A549 (cell line): ENCODE results near the gene GNPDA2. TPM values are rescaled to one million over a fixed set of nuclear protein-coding genes. Genes with fewer than 3 reads are reported as not detected.

Experiments
- ATAC-seq, 2 experiments: fragments of 200-7000 bp in 1 of 2; fragments of >200 bp in 1 of 2; cut with Nextera tagmentation in 1 of 2; cut with Tn5 transposase in 1 of 2; 3 replicates each; pipeline versions ENCODE4 v1.8.0 to v1.9.1; 2018 to 2020; ENCODE audit warnings: mild to moderate bottlenecking in 1 of 2, moderate library complexity in 1 of 2
- CTCF ChIA-PET: fragments of 300-600 bp; sonication (Branson Sonifier 250); formaldehyde crosslinking; extraction: SDS; loops from one replicate; lab custom pipeline; 2021; ENCODE audit warnings: antibody characterized with exemption, inconsistent platforms; lab: Yijun Ruan, JAX
- POLR2A ChIA-PET: fragments of 350-600 bp; formaldehyde crosslinking; extraction: SDS; loops from one replicate; lab custom pipeline; 2021; ENCODE audit warnings: antibody characterized with exemption, inconsistent platforms; lab: Yijun Ruan, JAX
- DNase-seq, 2 experiments: peaks; one replicate each; pipeline versions ENCODE4 v3.0.0 to v3.0.0-alpha.2; 2011 to 2016; ENCODE audit warnings: low read depth in 1 of 2, low spot score in 1 of 2
- FAIRE-seq: peaks from 2 replicates; lab custom pipeline; 2011; peaks lifted over from hg19 to GRCh38; lab: Jason Lieb, UNC
- H3K27ac ChIP-seq, 2 experiments: fragments of >200 bp; sonication (Bioruptor Twin); formaldehyde crosslinking; 3 replicates each; pipeline ENCODE4 v1.5.1; 2016 to 2017
- H3K4me1 ChIP-seq: fragments of >200 bp; sonication (Bioruptor Twin); formaldehyde crosslinking; 3 replicates; pipeline ENCODE4 v1.6.1; 2016
- H3K4me2 ChIP-seq: fragments of >200 bp; sonication (Bioruptor Twin); formaldehyde crosslinking; 3 replicates; pipeline ENCODE4 v1.6.1; 2016
- H3K4me3 ChIP-seq: fragments of >200 bp; sonication (Bioruptor Twin); formaldehyde crosslinking; 3 replicates; pipeline ENCODE4 v1.5.1; 2016
- H3K9me3 ChIP-seq: fragments of >200 bp; sonication (Bioruptor Twin); formaldehyde crosslinking; 3 replicates; pipeline ENCODE4 v1.6.1; 2016
- BCL3 ChIP-seq: fragments of >200 bp; sonication (Bioruptor Twin); formaldehyde crosslinking; IDR thresholded peaks from 3 replicates; pipeline ENCODE4 v1.6.1; 2016
- CTCF ChIP-seq: fragments of >200 bp; sonication (Bioruptor Twin); formaldehyde crosslinking; IDR thresholded peaks from 3 replicates; pipeline ENCODE4 v1.5.1; 2016
- EP300 ChIP-seq, 2 experiments: fragments of >200 bp; sonication (Bioruptor Twin); formaldehyde crosslinking; IDR thresholded peaks; 2 replicates in 1 of 2; 3 replicates in 1 of 2; pipeline ENCODE4 v1.6.1; 2016 to 2017
- FOSB ChIP-seq: fragments of 250-450 bp; sonication (Bioruptor Pico); IDR thresholded peaks from 2 replicates; pipeline ENCODE4 v1.5.0; 2020; ENCODE audit warnings: mild to moderate bottlenecking, moderate library complexity
- FOSL2 ChIP-seq, 2 experiments: fragments of 450-650 bp in 1 of 2; fragments of >200 bp in 1 of 2; sonication (Bioruptor Twin) in 1 of 2; formaldehyde crosslinking; IDR thresholded peaks; 2 replicates each; pipeline versions ENCODE4 v1.5.0 to v1.6.1; 2016 to 2020; ENCODE audit warnings: mild to moderate bottlenecking in 1 of 2, moderate library complexity in 1 of 2
- FOXS1 ChIP-seq: fragments of 250-450 bp; sonication (Bioruptor Pico); IDR thresholded peaks from 2 replicates; pipeline ENCODE4 v1.5.0; 2020; ENCODE audit warnings: mild to moderate bottlenecking, moderate library complexity
- HMGXB4 ChIP-seq: fragments of 250-450 bp; sonication (Bioruptor Pico); IDR thresholded peaks from 2 replicates; pipeline ENCODE4 v1.5.0; 2021; ENCODE audit warnings: mild to moderate bottlenecking, moderate library complexity, borderline replicate concordance
- KDM1A ChIP-seq: fragments of 200-600 bp; sonication (generic); IDR thresholded peaks from 2 replicates; pipeline ENCODE4 v1.6.1; 2016; ENCODE audit warnings: low read depth, mild to moderate bottlenecking
- KDM5A ChIP-seq: fragments of 200-600 bp; sonication (generic); IDR thresholded peaks from 2 replicates; pipeline ENCODE4 v1.6.1; 2016; ENCODE audit warnings: antibody characterized with exemption, mild to moderate bottlenecking
- MAFK ChIP-seq: fragments of 450-650 bp; IDR thresholded peaks from 2 replicates; pipeline ENCODE4 v1.6.1; 2014; ENCODE audit not compliant: partially characterized antibody
- MAX ChIP-seq: IDR thresholded peaks from 2 replicates; pipeline ENCODE4 v1.6.1; 2012
- MYC ChIP-seq: IDR thresholded peaks from 2 replicates; pipeline ENCODE4 v1.6.1; 2012; ENCODE audit warnings: mild to moderate bottlenecking, inconsistent platforms, low read length, improper control_type of control experiment, borderline replicate concordance
- NPAS2 ChIP-seq: fragments of 250-450 bp; sonication (Bioruptor Pico); IDR thresholded peaks from 2 replicates; pipeline ENCODE4 v1.8.0; 2022; ENCODE audit warnings: mild to moderate bottlenecking, moderate library complexity, borderline replicate concordance
- PBX3 ChIP-seq: IDR thresholded peaks from 2 replicates; pipeline ENCODE4 v1.6.1; 2012
- PHF8 ChIP-seq: fragments of 200-600 bp; sonication (generic); IDR thresholded peaks from 2 replicates; pipeline ENCODE4 v1.6.1; 2016; ENCODE audit warnings: low read depth, mild to moderate bottlenecking, antibody characterized with exemption, moderate library complexity, borderline replicate concordance
- POLR2A ChIP-seq: IDR thresholded peaks from 2 replicates; pipeline ENCODE4 v1.6.1; 2012; ENCODE audit warnings: mild to moderate bottlenecking, low read length
- RARB ChIP-seq: fragments of 250-450 bp; sonication (Bioruptor Pico); IDR thresholded peaks from 2 replicates; pipeline ENCODE4 v1.8.0; 2021; ENCODE audit warnings: mild to moderate bottlenecking, moderate library complexity
- USF2 ChIP-seq: fragments of 450-650 bp; IDR thresholded peaks from 2 replicates; pipeline ENCODE4 v1.6.1; 2014; ENCODE audit warnings: antibody characterized with exemption
- ZC3H11A ChIP-seq: fragments of 450-650 bp; IDR thresholded peaks from 2 replicates; pipeline ENCODE4 v1.6.1; 2014; ENCODE audit warnings: antibody characterized with exemption, mild to moderate bottlenecking
- WGBS: methylation state at CpG from one replicate; pipeline ENCODE4 v1.1.6; 2017; ENCODE audit errors: missing lambda C conversion rate; 5-methylcytosine and 5-hydroxymethylcytosine counted together
- polyA plus RNA-seq, 4 experiments: library from polyadenylated mRNA; depleted of rRNA in 3 of 4; stranded (reverse); fragments of >200 nt; fragmentation: RNase III in 1 of 4; extraction: RNeasy Plus Mini Kit Qiagen cat#74134 plus additional on column Dnase treatment in 1 of 4; gene quantifications; 2 replicates in 3 of 4; 3 replicates in 1 of 4; pipeline ENCODE4 v1.2.3, GENCODE V29; 2011 to 2017

The GNPDA2 gene
- polyA plus RNA-seq, 2 of the 4 experiments (the other 2 are of a cell fraction) = 12.2 to 19.7 TPM

GRCh38 chr4:44771789-44772188 is 45.4 kb upstream of the GNPDA2 start:
- Histone ChIP-seq H3K4me1 (no peaks in the 10 kb centered on the region), H3K27ac (no peak overlapping the region), H3K4me2 (no peak overlapping the region), H3K4me3 (no peak overlapping the region), H3K9me3 (no peaks in the 10 kb centered on the region)
- DNase-seq = no peak
- no peak for FAIRE-seq
- ChIA-PET POLR2A (no interaction called here), CTCF (no interaction called here)
- ATAC-seq = no peak
- TF ChIP-seq CTCF = no peak
- TF ChIP-seq MYC = no peak
- no peak for TF ChIP-seq RARB (CRISPR knock-in tag)
- no peak for TF ChIP-seq KDM1A
- TF ChIP-seq HMGXB4 (CRISPR knock-in tag) = no peak
- TF ChIP-seq KDM5A = no peak
- no peak for TF ChIP-seq MAX
- TF ChIP-seq NPAS2 (CRISPR knock-in tag) = no peak
- no peak for TF ChIP-seq FOSL2 (IDR thresholded peaks at IDR 0.05)
- TF ChIP-seq FOSL2 (CRISPR knock-in tag; IDR thresholded peaks at IDR 0.05) = no peak
- no peak for TF ChIP-seq EP300 (IDR thresholded peaks at IDR 0.05)
- TF ChIP-seq MAFK = no peak
- no peak for TF ChIP-seq PHF8
- TF ChIP-seq BCL3 = no peak
- 0% methylated on average over 1 of the region's 1 CpG for WGBS

- POLR2A ChIA-PET = no interaction called here
- TF ChIP-seq USF2 = no peak
- no peak for TF ChIP-seq FOSB (CRISPR knock-in tag)
- no peak for TF ChIP-seq PBX3
- TF ChIP-seq POLR2A = no peak
- TF ChIP-seq FOSL2 (IDR thresholded peaks at IDR 0.05) = no peak
- TF ChIP-seq FOSL2 (CRISPR knock-in tag; IDR thresholded peaks at IDR 0.05) = no peak
- no peak for TF ChIP-seq MYC
- TF ChIP-seq HMGXB4 (CRISPR knock-in tag) = no peak
- no peak for TF ChIP-seq FOXS1 (CRISPR knock-in tag)
- no peak for TF ChIP-seq ZC3H11A
- no peak for TF ChIP-seq KDM5A
- Histone ChIP-seq H3K4me1 (no peaks in the 10 kb centered on the region), H3K4me3 (no peak overlapping the region), H3K27ac (no peak overlapping the region), H3K4me2 (no peak overlapping the region), H3K9me3 (no peaks in the 10 kb centered on the region)
- DNase-seq (no peak), ATAC-seq (no peak), FAIRE-seq (no peak)
- CTCF ChIA-PET = no interaction called here
Observed at GRCh38 chr4:44766453-44766852, 40.1 kb upstream of the GNPDA2 start.
